HepG2 (cell line): ENCODE results near the gene RORC. TPM values are rescaled to one million over a fixed set of nuclear protein-coding genes. Genes with fewer than 3 reads are reported as not detected.

Source experiments
- ATAC-seq: fragments of 200-7000 bp; cut with Tn5 transposase; 3 replicates; pipeline ENCODE4 v1.9.1; 2020; ENCODE audit warnings: mild to moderate bottlenecking, moderate library complexity
- BruUV-seq: library from RNA; stranded (reverse); fragments of 400-500 nt; replicated peaks from 2 replicates; lab custom pipeline; 2021; lab: Mats Ljungman, UMichigan
- CTCF ChIA-PET: fragments of 300-600 bp; formaldehyde crosslinking; extraction: SDS; loops from one replicate; lab custom pipeline; 2021; ENCODE audit warnings: low total read pairs, inconsistent platforms, low intra/inter-chr PET ratio; lab: Yijun Ruan, JAX
- POLR2A ChIA-PET: fragments of 350-600 bp; sonication (Branson Sonifier 250); formaldehyde crosslinking; loops from one replicate; lab custom pipeline; 2020; ENCODE audit warnings: antibody characterized with exemption, inconsistent platforms; lab: Yijun Ruan, JAX
- DNase-seq: peaks from one replicate; pipeline ENCODE4 v3.0.0-alpha.2; 2015; ENCODE audit warnings: low spot score
- FAIRE-seq: peaks from 3 replicates; lab custom pipeline; 2011; peaks lifted over from hg19 to GRCh38; lab: Jason Lieb, UNC
- H2AFZ ChIP-seq: one replicate; pipeline ENCODE4 v1.6.1; 2011; ENCODE audit warnings: low read length, inconsistent platforms
- H3K27ac ChIP-seq: fragments of 300-600 bp; 3 replicates; pipeline ENCODE4 v1.8.0; 2011; ENCODE audit warnings: mixed run types, mild to moderate bottlenecking, mixed read lengths, low read length, inconsistent platforms; ENCODE audit not compliant: insufficient read depth; ENCODE audit errors: extremely low read length
- H3K27me3 ChIP-seq, 2 experiments: fragments of 200-600 bp in 1 of 2; 2 replicates in 1 of 2; 3 replicates in 1 of 2; pipeline versions ENCODE4 v1.6.0 to v1.8.0; 2011; ENCODE audit warnings: low read length in 2 of 2, mild to moderate bottlenecking in 2 of 2, moderate library complexity in 2 of 2, inconsistent platforms in 1 of 2; ENCODE audit not compliant: insufficient read depth in 2 of 2, control insufficient read depth in 1 of 2
- H3K36me3 ChIP-seq, 2 experiments: fragments of 200-600 bp in 1 of 2; replicated peaks in 1 of 2; 2 replicates in 1 of 2; 3 replicates in 1 of 2; pipeline versions ENCODE4 v1.5.1 to v1.8.0; 2011; ENCODE audit warnings: low read length in 2 of 2, inconsistent platforms in 1 of 2; ENCODE audit not compliant: insufficient read depth in 2 of 2, control insufficient read depth in 1 of 2
- H3K4me1 ChIP-seq: 2 replicates; pipeline ENCODE4 v1.5.1; 2012; ENCODE audit warnings: low read length, inconsistent platforms; ENCODE audit not compliant: insufficient read depth
- H3K4me2 ChIP-seq: 2 replicates; pipeline ENCODE4 v1.6.0; 2011; ENCODE audit warnings: low read depth, low read length, inconsistent platforms
- H3K4me3 ChIP-seq, 3 experiments: fragments of 200-600 bp in 1 of 3; sonication (generic), shearing (Covaris generic) in 1 of 3; replicated peaks in 1 of 3; 2 replicates each; pipeline ENCODE4 v1.5.1; 2011 to 2016; ENCODE audit warnings: low read length in 3 of 3, inconsistent platforms in 2 of 3, low read depth in 2 of 3, mild to moderate bottlenecking in 2 of 3, control low read depth in 1 of 3, mixed read lengths in 1 of 3; ENCODE audit not compliant: insufficient read depth in 1 of 3
- H3K79me2 ChIP-seq: one replicate; pipeline ENCODE4 v1.6.1; 2011; ENCODE audit warnings: low read length, inconsistent platforms; ENCODE audit not compliant: insufficient read depth
- H3K9ac ChIP-seq: 2 replicates; pipeline ENCODE4 v1.6.0; 2011; ENCODE audit warnings: mild to moderate bottlenecking, low read depth, low read length, inconsistent platforms; ENCODE audit not compliant: insufficient read depth
- H3K9me3 ChIP-seq: 2 replicates; pipeline ENCODE4 v1.5.1; 2012; ENCODE audit warnings: mild to moderate bottlenecking, low read length
- H4K20me1 ChIP-seq: 2 replicates; pipeline ENCODE4 v1.6.0; 2011; ENCODE audit warnings: inconsistent platforms, mild to moderate bottlenecking, low read length, moderate library complexity; ENCODE audit not compliant: insufficient read depth
- EEA1 ChIP-seq: sonication (generic); formaldehyde crosslinking; IDR thresholded peaks from 2 replicates; pipeline ENCODE4 v1.5.1; 2020; ENCODE audit warnings: mild to moderate bottlenecking, missing genetic modification reagents, borderline replicate concordance
- FOXC1 ChIP-seq: sonication (generic); formaldehyde crosslinking; IDR thresholded peaks from 2 replicates; pipeline ENCODE4 v1.8.0; 2022; ENCODE audit warnings: mild to moderate bottlenecking, missing genetic modification reagents, borderline replicate concordance
- HOXA5 ChIP-seq: sonication (generic); formaldehyde crosslinking; IDR thresholded peaks from 2 replicates; pipeline ENCODE4 v1.4.0; 2020; ENCODE audit warnings: missing genetic modification reagents
- MIXL1 ChIP-seq: IDR thresholded peaks from 2 replicates; pipeline ENCODE4 v1.6.1; 2016
- SALL1 ChIP-seq: sonication (generic); formaldehyde crosslinking; IDR thresholded peaks from 2 replicates; pipeline ENCODE4 v1.8.0; 2022; ENCODE audit warnings: mild to moderate bottlenecking, missing genetic modification reagents
- SRY ChIP-seq: sonication (generic); formaldehyde crosslinking; IDR thresholded peaks from 2 replicates; pipeline ENCODE4 v1.8.0; 2022; ENCODE audit warnings: mild to moderate bottlenecking, missing genetic modification reagents
- TCF12 ChIP-seq, 2 experiments: fragments of 450-650 bp in 1 of 2; sonication (generic) in 1 of 2; formaldehyde crosslinking in 1 of 2; IDR thresholded peaks; 2 replicates each; pipeline versions ENCODE4 v1.6.1 to v1.8.0; 2017 to 2022; ENCODE audit warnings: antibody characterized with exemption in 1 of 2, mild to moderate bottlenecking in 1 of 2, missing genetic modification reagents in 1 of 2, moderate library complexity in 1 of 2
- TFDP1 ChIP-seq: IDR thresholded peaks from 2 replicates; pipeline ENCODE4 v1.6.1; 2016; ENCODE audit warnings: missing compliant biosample characterization, missing genetic modification reagents, borderline replicate concordance
- TOE1 ChIP-seq: sonication (generic); formaldehyde crosslinking; IDR thresholded peaks from 2 replicates; pipeline ENCODE4 v1.4.0; 2020; ENCODE audit warnings: mild to moderate bottlenecking, missing genetic modification reagents
- ZBTB20 ChIP-seq: sonication (generic); formaldehyde crosslinking; IDR thresholded peaks from 2 replicates; pipeline ENCODE4 v1.8.1; 2023; ENCODE audit warnings: missing genetic modification reagents, low read depth, mild to moderate bottlenecking, borderline replicate concordance
- ZC3H13 ChIP-seq: sonication (generic); formaldehyde crosslinking; IDR thresholded peaks from 2 replicates; pipeline ENCODE4 v1.8.1; 2023; ENCODE audit warnings: mild to moderate bottlenecking, missing genetic modification reagents, moderate library complexity
- ZEB1 ChIP-seq: IDR thresholded peaks from 2 replicates; pipeline ENCODE4 v1.6.1; 2012; ENCODE audit warnings: mild to moderate bottlenecking, low read depth, inconsistent platforms; ENCODE audit not compliant: insufficient replicate concordance
- ZNF562 ChIP-seq: sonication (generic); formaldehyde crosslinking; IDR thresholded peaks from 2 replicates; pipeline ENCODE4 v1.8.0; 2022; ENCODE audit warnings: missing genetic modification reagents, borderline replicate concordance
- ZNF614 ChIP-seq: IDR thresholded peaks from 2 replicates; pipeline ENCODE4 v1.6.1; 2018; ENCODE audit warnings: missing biosample characterization, missing genetic modification reagents, inconsistent platforms, borderline replicate concordance
- ZNF724P ChIP-seq: sonication (generic); formaldehyde crosslinking; IDR thresholded peaks from 2 replicates; pipeline ENCODE4 v1.8.0; 2022; ENCODE audit warnings: missing genetic modification reagents, borderline replicate concordance
- WGBS: methylation state at CpG from one replicate; pipeline ENCODE4 v1.1.6; 2017; ENCODE audit warnings: low lambda C conversion rate; 5-methylcytosine and 5-hydroxymethylcytosine counted together
- in situ Hi-C: cut with HindIII; loops from 2 replicates; pipeline ENCODE4 v1.10.0; 2017; ENCODE audit warnings: low pct_unique_long_range_greater_than_20kb; ENCODE audit not compliant: extremely low pct_ligation_motif_present
- intact Hi-C: fragments of 100-400 bp; cut with micrococcal nuclease; formaldehyde crosslinking; loops from one replicate; pipeline ENCODE4 v1.10.0; 2022; ENCODE audit not compliant: unreplicated experiment
- polyA plus RNA-seq, 8 experiments: library from polyadenylated mRNA; depleted of rRNA in 3 of 8; stranded (reverse) in 7 of 8; unstranded in 1 of 8; fragments of >200 nt; fragmentation: Illumina TruSeq in 4 of 8; extraction: Trizol in 4 of 8; gene quantifications; 2 replicates each; pipeline versions ENCODE4 v1.2.1 to v1.2.3, GENCODE V29; 2011 to 2016; ENCODE audit warnings: low read depth in 4 of 8, missing spikeins in 1 of 8, mixed read lengths in 1 of 8; ENCODE audit not compliant: insufficient read depth in 1 of 8
- total RNA-seq, 5 experiments: library from RNA; depleted of rRNA; stranded (reverse); fragments of >200 nt; fragmentation: Illumina TruSeq; extraction: Trizol; gene quantifications; 2 replicates each; pipeline ENCODE4 v1.2.3, GENCODE V29; 2016; ENCODE audit warnings: low read depth in 1 of 5

The RORC gene
- total and polyA plus RNA-seq, 2 of the 13 experiments (the other 11 are each of a cell fraction or from before 2014, with no cell fraction given), result 2.5 to 6.5 TPM

DNA sequence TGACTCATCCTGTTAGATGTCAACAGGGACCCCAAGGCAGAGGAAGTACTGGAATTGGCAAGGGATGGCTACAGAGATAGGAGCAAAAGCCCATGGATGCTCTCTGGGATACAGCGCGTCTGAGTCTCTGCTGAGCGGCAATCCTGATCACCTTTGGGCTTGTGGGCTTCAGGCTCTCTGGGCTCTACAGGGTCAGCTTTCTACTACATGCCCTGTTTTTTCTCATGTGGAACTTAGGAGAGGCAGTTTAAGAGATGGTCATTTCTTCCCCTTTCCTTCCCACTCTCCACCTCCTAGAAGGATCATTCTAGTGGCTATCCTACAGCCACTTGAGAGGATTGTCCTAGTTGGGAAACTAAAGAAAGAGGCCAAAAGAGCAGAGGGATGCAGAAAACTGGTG is 27.7 kb downstream of the RORC start:
- H3K9ac ChIP-seq, result no peak overlapping the region

DNA sequence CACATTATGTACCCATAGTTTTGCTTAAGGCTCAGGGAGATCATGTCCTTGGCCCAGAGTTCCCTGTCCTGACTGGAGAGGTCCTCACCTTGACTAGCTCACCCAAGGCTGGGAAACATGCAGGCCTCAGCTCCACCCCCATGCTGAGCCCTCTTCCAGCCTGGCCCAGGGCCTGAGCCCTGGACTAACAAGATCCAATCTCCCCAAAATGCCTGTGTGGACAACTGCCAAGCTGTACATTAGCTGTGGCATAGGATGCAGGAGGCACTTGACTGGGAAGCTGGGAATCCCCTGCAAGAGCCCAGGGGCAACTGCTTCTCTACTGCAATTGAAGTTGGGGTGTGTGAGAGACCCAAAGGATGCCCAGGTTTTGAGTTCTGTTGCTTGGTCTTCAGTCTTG is 28.4 kb downstream of the RORC start:
- no peak for TF ChIP-seq HOXA5 (CRISPR knock-in tag)
- no peak for TF ChIP-seq ZBTB20
- TF ChIP-seq TFDP1 (CRISPR knock-in tag), result no peak
- TF ChIP-seq TCF12 (IDR thresholded peaks at IDR 0.05), result no peak
- no peak for TF ChIP-seq TCF12 (CRISPR knock-in tag; IDR thresholded peaks at IDR 0.05)
- no peaks in the 10 kb centered on the region for H3K79me2 ChIP-seq
- no peaks in the 10 kb centered on the region for H4K20me1 ChIP-seq
- no peak for ATAC-seq
- no peak overlapping the region for H3K27ac ChIP-seq
- BruUV-seq, result no TSS peak
- ChIA-PET CTCF (no interaction called here), POLR2A (interaction anchor here (1.0 to 1.6 kb wide), 3 partner anchors 13 to 31 kb away, joined by 3 to 5 read pairs (median 3); partner anchors contain the start of gene TDRKH)
- no peaks in the 10 kb centered on the region for H3K4me1 ChIP-seq
- H3K27me3 ChIP-seq, result peaks cover 0 to 3% of the 10 kb centered on the region in 2 experiments; a peak in 3 of 5 replicates
- in situ Hi-C loops, result no loop called here
- intact Hi-C loops, result no loop called here
- no peak overlapping the region for H3K9ac ChIP-seq
- no peak for DNase-seq
- H3K36me3 ChIP-seq, result no peaks in the 10 kb centered on the region
- no peaks in the 10 kb centered on the region for H3K9me3 ChIP-seq
- no peak overlapping the region for H3K4me3 ChIP-seq
- H2AFZ ChIP-seq, result no peak overlapping the region
- no peak for FAIRE-seq
- H3K4me2 ChIP-seq, result no peak overlapping the region

More for the DNA sequence above, 27.7 kb downstream of the RORC start:
- H2AFZ ChIP-seq, result no peak overlapping the region
- no peak for TF ChIP-seq ZC3H13 (CRISPR knock-in tag)
- no peak for TF ChIP-seq TOE1 (CRISPR knock-in tag)
- TF ChIP-seq ZNF724P, result no peak
- TF ChIP-seq FOXC1 (CRISPR knock-in tag), result no peak
- TF ChIP-seq ZEB1, result no peak
- TF ChIP-seq ZNF562 (CRISPR knock-in tag), result no peak
- TF ChIP-seq SALL1 (CRISPR knock-in tag), result no peak
- no peak for TF ChIP-seq MIXL1 (CRISPR knock-in tag)
- TF ChIP-seq SRY (CRISPR knock-in tag), result no peak
- no peak for TF ChIP-seq EEA1 (CRISPR knock-in tag)
- TF ChIP-seq ZNF614 (CRISPR knock-in tag), result no peak
- TF ChIP-seq, all 625 proteins: peak for 0
- Histone ChIP-seq H3K27me3 (peaks cover 0 to 3% of the 10 kb centered on the region in 2 experiments; a peak in 3 of 5 replicates), H4K20me1 (no peaks in the 10 kb centered on the region), H3K4me1 (no peaks in the 10 kb centered on the region), H3K4me3 (no peak overlapping the region), H3K27ac (no peak overlapping the region), H3K36me3 (no peaks in the 10 kb centered on the region), H3K4me2 (no peak overlapping the region), H3K9me3 (no peaks in the 10 kb centered on the region), H3K79me2 (no peaks in the 10 kb centered on the region)
- CTCF ChIA-PET, result no interaction called here
- FAIRE-seq, result no peak
- in situ Hi-C loops, result no loop called here
- no TSS peak for BruUV-seq
- no peak for DNase-seq
- intact Hi-C loops, result no loop called here
- POLR2A ChIA-PET, result no interaction called here
- no CpG with 5 or more reads among the region's 3 CpGs for WGBS
- ATAC-seq, result no peak
